CD1c-positive myeloid dendritic cell (primary cell): ENCODE measurements around the gene TCF12.

Experiments used
- DNase-seq: peaks from one replicate; pipeline ENCODE4 v3.0.0-alpha.2; 2016; ENCODE audit errors: extremely low spot score

Gene TCF12

DNA sequence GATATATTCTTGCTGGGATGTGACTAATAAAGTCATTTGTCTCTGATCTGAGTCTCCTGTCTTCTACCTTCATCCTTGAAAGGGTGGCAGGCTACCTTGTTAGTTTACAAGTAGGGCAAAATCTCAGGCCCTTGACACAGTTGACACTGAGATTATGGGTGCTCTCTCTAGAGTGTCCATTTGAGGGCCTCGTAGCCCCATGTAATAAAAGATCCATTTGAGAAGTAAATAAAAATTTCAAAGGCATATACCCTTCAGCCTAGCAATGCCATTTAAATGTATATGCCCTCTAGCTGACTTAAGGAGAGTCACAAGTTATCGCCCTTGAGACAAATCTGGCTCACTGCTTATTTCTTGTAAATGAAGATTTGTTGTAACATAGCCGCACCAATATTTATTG is 98.6 kb downstream of the TCF12 start:
- DNase-seq = no peak

DNA sequence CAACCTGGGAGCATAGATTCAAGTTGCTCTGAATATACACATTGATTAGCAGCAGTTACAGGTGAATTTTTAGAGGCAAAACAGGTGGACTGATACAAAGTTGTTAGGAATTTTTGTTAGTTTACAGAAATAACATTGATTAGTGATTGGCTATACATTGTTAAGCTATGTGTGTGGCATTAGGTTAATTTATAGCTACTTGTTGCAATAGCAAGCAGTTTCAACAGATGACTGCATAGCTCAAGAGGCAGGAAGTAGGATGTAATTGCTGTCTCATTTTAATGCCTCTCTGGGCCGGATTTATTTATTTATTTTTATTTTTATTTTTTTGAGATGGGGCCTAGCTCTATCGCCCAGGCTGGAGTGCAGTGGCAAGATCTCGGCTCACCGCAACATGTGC is 99.7 kb downstream of the TCF12 start:
- no peak for DNase-seq

DNA sequence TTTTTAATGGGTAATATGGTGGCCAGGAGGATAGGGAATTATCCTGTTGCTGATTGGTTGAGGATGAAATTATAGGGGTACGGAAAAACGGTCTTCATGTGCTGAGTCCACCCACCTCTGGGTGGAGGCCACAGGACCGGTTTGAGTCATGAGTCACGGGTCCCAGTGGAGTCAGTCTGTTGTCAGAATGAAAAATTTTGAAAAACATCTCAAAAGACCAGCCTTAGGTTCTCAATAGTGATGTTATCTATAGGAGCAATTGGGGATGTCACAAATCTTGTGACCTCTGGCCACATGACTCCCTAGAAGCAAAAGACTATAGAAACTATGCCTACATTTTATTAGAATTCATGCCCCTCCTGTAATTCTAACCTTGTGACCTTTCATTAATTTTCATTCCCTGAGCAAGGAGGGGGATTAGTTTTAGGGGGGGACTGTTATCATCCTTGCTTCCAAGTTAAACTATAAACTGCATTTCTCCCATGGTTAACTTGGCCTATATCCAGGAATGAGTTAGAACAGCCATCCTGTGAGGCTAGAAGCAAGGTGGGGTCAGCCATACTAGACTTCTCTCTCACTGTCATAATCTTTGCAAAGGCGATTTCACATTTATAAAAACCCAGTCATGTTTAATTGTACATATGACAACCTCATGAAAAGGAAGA is 101.2 kb downstream of the TCF12 start:
- DNase-seq = no peak

DNA sequence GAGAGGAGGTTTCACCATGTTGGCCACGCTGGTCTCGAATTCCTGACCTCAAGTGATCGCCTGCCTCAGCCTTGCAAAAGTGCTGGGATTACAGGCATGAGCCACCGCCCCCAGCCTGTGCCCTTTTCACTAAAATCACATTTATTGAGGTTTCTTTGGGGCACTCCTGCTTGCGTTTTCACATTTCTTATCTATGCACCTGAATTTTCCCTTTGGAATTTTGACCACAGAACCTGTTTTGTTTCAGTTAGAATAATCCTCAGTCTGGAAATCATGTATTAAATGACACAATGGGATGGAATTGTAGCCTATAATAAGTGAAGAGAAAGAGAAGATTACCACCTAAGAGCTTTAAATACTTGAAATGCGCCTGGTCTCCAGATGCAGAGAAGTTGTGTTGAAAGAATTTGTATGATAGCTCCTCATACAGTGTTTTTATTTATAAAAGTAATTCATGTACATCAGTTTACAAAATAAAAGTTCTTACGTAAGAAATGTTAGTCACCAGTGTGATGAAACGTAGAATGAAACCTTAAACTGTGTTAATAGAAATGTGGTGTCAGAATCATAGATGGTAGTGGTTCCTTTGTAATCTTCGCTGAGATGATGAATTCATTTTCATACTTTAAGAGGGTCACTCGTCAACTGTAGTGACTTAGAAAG is 107.0 kb downstream of the TCF12 start:
- peak; percentile 15 for DNase-seq

DNA sequence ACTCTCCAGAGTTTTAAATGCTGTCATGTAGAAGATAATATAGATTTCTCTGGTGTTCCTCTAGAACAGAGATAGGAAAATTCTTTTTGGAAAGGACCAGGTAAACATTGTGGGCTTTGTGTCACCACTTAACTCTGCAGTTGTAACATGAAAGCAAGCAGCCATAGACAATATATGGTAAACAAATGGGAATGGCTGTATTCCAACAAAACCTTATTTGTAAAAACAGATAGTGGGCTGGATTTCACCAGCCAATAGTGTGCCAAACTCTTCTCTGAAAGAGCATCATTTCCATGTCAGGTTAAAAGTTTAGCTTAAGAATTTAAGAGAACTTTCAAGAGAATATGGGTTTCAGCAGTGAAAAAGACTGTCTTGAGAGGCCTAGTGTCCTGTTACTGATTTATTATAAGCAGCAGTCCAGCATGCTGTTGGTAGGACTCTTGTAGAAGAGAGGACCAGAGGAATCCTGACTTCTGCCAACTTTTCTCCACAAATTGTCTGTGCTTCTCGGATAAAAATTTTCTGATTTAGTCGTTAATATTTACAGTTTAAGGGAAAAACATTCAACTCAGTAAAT is 107.7 kb downstream of the TCF12 start:
- DNase-seq = no peak

DNA sequence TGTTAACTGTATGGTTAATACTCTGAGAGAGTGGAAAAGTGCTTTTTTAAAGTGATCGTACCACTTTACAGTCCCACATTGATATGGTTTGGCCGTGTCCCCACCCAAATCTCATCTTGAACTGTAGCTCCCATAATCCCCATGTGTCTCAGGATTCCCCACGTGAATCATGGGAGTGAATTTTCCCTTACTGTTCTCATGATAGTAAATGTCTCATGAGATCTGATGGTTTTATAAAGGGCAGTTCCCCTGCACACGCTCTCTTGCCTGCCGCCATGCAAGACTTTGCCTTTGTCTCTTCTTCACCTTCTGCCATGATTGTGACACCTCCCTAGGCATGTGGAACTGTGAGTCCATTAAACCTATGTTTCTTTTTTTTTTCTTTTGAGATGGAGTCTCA is 109.2 kb downstream of the TCF12 start:
- DNase-seq = no peak

DNA sequence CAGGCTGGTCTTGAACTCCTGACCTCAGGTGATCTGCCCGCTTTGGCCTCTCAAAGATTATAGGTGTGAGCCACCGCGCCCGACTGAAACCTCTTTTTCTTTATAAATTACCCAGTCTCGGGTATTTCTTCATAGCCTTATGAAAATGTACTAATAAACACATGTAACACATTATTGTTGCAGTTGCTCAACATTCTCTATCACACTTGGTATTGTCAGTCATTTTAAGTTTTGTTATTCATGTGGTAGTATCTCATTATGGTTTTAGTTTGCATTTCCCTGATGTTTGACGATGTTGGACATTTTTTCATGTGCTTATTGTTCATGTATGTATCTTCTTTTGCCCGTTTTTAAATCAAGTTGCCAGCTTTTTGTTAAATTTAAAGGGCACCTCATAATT is 109.7 kb downstream of the TCF12 start:
- DNase-seq = no peak

DNA sequence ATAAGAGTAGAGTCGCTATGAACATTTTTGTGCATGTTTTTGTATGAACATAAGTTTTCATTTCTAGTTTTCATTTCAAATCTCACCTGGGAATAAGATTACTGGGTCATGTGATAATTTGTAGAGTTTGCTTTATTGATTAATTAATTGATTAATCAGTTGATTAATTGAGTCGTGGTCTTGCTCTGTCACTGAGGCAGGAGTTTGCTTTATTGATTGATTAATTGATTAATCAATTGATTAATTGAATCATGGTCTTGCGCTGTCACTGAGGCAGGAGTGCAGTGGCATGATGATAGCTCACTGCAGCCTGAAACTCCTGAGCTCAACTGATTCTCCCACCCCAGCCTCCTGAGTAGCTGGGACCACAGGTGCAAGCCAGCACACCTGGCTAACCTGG is 111.6 kb downstream of the TCF12 start:
- no peak for DNase-seq

DNA sequence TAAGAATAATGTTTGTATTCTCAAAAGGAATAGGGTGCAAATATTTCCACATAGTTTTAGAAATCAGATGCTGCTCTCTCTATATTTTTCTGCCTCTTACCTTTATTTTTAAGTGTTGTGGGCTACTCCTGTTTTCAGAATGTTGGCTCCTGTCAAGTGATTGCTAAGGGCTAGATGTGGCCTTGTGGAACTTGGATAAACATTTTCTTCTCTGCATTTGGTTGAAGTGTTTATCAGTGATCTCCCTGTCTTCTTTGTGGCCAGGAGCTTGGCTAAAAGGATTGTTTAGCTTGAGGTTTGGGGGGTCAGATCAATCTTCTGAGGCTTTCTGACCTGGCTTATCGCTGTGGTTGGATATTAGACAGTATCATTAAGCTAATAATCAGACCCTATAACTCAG is 112.6 kb downstream of the TCF12 start:
- no peak for DNase-seq

DNA sequence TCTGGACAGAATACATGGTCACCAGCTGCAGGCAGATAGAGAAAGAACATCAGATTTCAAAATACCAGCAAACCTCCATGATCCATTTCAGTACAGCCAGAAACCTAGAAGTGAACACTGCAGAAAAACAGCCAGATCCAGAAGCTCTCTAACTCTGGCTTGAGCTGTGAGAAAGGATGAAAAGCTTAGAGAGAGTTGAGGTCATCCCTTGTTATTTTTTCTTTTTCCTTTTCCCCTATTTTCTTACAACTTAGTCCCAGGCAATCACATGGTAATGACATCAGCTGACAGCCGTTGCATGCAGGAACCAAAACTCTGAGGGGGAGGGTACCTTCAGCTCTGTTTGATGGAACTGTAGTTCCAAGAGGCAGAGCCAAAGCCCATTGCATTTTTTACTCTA is 113.2 kb downstream of the TCF12 start:
- DNase-seq = peak; percentile 52

DNA sequence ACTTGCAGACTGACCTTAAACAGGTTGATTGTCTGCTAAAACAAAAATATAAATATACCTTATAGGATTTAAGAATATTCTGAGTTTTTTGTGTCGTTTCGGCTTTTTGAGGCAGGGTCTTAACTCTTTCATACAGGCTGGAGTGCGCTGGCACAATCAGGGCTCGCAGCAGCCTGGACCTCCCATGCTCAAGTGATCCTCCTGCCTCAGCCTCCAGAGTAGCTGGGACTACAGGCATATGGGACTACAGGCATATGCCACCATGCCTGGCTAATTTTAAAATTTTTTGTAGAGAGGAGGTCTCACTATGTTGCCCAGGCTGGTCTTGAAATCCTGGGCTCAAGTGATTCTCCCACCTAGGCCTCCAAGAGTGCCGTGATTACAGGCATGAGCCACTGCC is 113.9 kb downstream of the TCF12 start:
- no peak for DNase-seq

DNA sequence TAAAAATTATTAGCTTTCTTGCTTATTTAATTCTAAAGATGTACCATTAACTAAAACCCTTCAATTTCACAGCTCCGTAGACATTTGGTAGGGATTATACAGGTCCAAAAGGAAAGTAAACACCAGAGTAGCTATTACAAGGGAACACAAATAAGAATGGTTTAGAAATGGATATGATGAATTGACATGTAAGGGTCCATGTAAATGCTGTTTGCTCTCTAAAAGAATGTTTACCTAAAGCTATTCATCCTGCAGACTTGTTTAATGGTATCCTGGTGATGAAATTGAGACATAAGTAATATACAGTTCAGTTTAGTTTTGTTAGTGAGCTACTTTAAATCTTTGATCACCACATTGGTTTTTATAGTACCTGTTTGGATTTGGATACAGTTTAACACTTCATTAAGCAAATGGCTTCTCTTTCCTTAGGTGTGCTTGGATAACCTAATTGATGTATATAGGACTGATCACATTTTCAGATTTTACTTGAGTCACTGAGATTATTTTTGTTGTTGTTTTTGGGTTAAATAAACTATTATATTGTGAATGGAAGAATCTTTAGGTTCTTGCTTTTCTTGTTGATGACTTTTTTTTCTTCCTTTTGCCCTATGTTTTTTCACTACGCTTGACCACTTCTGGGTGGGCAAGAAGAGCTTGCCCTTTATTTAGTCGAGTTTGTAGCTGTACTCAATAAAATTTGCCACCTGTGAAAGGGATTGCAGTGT is 115.4 kb downstream of the TCF12 start:
- DNase-seq = no peak

DNA sequence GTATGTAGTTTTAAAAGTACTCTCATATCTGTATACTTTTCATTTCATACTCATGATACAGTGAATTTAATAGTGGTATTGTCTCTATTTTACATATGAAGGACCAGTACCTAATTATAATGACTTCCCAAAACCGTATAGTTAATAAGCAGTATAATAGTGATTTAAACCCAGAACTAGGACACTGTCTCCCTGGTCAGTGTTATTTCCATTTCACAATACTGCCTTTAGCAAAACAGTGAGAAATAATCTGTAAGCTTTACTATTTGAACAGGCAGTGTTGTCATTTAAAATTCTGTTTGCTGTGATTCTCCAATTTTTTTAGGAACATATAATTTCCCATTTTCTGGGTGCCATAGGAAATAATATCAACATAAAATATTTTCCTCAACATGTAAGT is 116.2 kb downstream of the TCF12 start:
- no peak for DNase-seq

DNA sequence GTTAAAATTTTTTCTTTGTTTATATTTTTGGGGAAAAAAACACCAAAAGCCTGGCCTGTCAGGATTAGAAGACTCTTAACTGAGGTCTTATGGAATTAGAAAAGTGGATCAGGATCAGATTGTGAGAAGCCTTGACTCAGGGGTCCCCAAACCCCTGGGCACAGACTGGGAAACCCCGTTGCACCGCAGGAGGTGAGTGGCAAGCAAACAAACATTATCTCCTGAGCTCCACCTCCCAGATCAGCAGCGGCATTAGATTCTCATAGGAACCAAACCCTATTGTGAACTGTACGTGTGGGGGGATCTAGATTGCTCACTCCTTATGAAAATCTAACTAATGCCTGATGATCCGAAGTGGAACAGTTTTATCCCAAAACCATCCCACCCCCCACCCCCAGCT is 117.2 kb downstream of the TCF12 start:
- no peak for DNase-seq

DNA sequence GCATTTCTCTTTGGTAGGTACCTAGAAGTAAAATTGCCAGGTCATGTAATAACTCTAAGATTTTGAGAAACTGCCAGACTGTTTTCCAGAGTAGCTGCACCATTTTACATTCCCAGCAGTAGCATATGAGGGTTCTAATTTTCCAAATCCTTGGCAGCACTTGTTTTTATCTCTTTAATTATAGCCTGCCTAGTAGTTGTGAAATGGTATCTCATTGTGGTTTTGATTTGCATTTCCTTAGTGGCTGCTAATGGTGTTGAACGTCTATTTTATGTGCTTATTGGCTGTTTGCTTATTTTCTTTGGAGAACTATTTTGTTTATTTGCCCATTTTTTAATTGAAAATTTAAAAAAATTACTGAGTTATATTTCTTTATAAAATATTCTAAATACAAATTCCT is 117.9 kb downstream of the TCF12 start:
- no peak for DNase-seq

DNA sequence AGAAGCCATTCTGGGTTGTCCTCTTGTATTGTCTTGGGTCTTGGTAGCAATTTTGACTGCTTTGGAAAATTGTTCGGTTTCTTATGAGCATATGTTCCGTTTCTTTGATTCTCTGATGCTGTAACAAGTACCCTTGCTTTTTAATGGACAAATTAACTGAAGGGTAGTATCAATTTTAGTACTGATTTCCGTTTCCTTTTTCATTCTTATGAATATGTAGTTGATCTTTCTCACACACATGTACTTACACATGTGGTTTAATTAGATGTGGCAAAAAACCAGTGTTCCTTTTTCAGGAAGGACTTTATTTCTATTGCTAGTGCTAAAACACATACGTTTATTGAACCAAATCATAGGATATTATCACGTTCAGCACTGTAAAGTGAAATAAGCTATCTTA is 119.1 kb downstream of the TCF12 start:
- no peak for DNase-seq

DNA sequence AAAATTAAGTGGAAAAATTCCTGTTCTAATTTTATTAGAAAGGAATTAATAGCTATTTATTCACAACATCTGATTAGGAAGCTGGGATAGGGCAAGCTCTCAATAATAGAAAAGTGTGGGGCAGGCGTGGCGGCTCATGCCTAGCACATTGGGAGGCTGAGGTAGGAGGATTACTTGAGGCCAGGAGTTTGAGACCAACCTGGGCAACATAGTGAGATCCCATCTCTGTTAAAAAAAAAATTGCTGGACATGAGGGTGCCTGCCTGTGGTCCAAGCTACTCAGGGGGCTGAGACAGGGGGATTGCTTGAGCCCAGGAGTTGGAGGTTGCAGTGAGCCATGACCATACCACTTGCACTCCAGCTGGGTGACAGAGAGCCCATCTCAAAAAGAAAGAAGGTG is 119.6 kb downstream of the TCF12 start:
- no peak for DNase-seq

DNA sequence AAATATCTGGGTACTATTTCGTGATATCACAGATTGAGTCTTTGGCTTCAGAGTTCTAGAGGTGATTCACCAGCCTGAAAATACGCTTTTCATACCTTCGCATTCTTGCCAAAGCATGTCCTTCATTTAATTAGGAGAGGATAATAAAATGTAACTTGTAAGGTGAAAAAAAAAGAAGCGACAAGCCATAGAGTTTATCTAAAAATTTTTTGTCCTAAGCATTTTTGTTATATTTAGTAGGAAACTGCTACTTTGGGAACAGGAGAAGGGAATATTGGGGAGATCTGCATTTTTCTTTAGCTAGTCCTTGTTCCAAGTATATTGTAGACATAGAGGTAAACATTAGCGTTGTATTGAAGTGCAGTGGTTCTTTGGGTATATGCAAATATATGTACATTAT is 120.1 kb downstream of the TCF12 start:
- no peak for DNase-seq

DNA sequence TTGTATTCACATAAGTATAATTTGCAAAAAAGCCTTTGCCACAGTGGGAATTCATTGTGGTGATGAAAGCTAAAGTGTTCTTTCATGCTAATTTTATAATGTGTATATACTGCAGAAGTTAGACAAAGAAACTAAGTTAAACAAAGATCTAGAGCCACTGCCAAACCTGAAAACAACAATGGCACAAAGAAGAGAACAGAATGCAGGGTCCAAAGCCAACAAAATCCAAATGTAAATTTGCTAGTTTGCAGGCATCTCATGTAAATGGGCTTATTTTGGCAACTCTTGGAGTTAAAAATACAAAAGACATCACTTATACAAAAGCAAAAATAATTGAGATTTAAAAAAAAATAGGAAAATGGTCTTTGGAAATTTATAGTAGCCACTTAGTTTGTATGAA is 123.0 kb downstream of the TCF12 start:
- no peak for DNase-seq

DNA sequence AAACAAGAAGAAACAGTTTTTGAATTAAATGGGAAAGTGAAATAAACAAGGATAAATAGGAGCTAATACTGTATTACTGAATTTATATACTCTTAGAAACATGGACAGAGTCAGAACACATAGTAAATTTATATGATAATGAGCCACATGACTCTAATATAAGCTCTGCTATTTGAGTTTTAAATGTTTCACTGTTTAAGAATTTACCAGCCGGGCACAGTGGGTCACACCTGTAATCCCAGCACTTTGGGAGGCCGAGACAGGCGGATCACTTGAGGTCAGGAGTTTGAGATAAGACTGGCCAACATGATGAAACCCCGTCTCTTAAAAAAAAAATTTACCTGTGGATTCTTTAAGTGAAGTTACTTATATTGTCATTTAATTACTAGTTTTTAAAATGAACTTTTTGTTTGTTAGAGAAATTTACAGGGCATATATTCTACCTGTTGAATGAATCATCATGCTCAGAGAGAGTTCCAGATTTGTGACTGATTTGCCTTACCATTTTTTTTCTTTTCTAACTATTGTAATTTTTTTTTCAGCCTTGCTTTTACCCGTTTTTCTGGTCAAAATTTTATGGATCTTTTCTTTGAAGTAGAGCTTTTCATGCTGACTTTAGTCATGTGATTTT is 125.7 kb downstream of the TCF12 start:
- DNase-seq = no peak

DNA sequence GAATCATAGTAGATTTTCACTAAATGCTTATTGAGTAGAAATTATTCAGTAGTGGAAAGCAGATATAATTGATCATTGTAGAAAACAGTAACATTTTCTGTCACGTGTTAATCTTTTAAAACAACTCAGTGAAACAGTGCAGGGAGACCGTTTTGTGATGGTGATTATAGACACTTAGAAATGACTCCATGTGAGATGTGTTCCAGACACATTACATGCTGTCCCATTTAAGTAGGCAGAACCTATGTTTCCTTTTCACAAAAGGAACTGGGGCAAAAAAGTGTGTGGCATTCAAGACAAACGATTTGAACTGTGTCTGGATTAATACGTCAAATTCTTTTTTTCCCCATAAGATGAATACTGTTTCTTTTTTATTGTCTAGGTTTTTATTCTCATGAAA is 126.5 kb downstream of the TCF12 start:
- no peak for DNase-seq

DNA sequence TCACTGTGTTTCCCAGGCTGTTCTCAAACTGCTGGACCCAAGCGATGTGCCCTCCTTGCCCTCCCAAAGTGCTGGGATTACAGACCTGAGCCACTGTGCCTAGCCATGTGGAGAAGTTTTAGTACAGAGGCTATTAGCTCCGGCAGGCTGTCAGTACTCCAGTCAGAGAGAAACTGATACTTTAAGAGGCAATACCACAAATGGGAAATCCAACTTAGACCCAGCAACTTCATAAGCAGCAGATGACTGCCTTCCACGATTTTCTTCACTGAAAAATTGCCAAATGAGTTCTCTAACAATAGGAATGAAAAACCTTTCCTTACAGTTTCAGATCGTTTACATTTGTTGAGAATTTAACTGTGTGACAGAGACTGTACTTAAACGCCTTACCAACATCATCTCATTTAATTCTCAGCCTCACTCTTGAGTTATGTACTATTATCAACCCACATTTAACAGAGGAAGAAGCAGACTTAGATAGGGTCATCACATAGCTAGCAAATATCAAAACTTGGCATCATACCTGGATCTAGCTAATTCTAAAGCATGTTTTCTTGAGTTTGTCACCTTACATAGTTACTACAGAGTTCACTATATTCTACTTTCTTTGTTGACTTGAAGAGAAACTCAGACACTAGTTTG is 127.4 kb downstream of the TCF12 start:
- no peak for DNase-seq
